HTR-8/SVneo (cell line): ENCODE measurements around the gene THAP5.
A peak's percentile ranks its signal among the peaks of the same experiment; 100 is the strongest.

Source experiments
- DNase-seq: peaks from one replicate; pipeline ENCODE4 v3.0.0; 2011; ENCODE audit warnings: low spot score, mixed read lengths; ENCODE audit not compliant: insufficient read length
- FAIRE-seq: peaks from 2 replicates; lab custom pipeline; 2011; peaks lifted over from hg19 to GRCh38; lab: Jason Lieb, UNC

The THAP5 gene

GRCh38 chr7:108569381-108570145 lies at the start of gene THAP5, which contains the start of gene DNAJB9:
TSS of gene THAP5 (minus strand) at chr7:108569706. CDS start at chr7:108569569, 137 bp downstream.
TSS of gene DNAJB9 (plus strand) at chr7:108569874. CDS start at chr7:108571727, 1,853 bp downstream.
- FAIRE-seq (peak; percentile 67), DNase-seq (peak; percentile 93)

DNA sequence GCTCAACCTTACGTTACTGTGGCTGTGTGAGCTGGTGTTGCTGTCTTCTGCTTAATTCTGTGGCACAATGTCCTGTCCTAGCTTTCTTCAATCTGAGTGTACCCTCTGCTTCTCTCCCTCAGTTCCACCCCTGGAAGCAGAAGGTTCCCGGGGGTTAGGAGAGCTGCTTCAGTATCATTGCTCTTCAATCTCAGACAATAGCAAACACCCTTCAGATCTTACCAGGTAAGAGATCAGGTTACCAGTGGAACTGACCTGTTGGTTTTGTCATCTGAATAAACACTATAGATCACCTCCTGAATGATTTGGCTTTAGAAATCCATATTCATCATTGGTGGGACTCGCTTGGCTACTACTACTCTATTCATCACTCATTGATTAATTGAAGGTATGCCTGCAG lies 48.5 kb upstream of the THAP5 start:
- DNase-seq, result no peak
- no peak for FAIRE-seq

DNA sequence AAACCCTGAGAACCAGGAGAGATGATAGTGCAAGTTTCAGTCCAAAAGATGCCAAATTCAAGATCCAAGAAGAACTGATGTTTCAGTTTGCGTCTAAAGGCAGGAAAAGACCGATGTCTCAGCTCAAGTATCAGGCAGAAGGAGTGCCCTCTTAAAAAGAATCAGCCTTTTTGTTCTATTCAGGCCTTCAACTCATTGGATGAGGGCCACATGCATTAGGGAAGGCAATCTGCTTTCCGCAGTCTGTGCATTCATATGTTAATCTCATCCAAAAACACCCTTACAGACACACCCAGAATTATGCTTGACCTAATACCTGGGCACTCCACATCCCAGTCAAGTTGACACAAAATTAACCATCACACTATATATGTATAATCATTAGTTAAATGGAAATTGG lies 45.4 kb upstream of the THAP5 start:
- no peak for FAIRE-seq
- no peak for DNase-seq

DNA sequence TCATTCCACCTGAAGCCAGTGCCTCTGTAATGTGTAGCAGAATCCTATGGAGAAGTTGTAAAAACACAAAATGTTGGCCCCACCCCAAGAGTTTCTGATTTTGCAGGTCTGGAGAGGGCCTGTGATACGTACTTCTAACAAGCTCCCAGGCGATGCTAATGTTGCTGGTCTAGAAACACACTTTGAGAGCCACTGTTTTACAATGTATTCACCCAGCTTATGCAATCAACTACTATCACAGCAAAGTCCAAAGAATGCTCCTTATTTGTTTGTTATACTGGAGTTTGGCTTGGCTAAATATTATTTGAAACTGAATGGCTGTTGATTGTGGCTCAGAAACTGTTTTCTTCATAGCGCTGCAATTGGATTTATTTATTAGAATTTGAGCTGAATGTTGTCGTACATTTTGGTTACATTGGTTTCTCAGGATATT lies 44.5 kb upstream of the THAP5 start:
- no peak for FAIRE-seq
- no peak for DNase-seq

DNA sequence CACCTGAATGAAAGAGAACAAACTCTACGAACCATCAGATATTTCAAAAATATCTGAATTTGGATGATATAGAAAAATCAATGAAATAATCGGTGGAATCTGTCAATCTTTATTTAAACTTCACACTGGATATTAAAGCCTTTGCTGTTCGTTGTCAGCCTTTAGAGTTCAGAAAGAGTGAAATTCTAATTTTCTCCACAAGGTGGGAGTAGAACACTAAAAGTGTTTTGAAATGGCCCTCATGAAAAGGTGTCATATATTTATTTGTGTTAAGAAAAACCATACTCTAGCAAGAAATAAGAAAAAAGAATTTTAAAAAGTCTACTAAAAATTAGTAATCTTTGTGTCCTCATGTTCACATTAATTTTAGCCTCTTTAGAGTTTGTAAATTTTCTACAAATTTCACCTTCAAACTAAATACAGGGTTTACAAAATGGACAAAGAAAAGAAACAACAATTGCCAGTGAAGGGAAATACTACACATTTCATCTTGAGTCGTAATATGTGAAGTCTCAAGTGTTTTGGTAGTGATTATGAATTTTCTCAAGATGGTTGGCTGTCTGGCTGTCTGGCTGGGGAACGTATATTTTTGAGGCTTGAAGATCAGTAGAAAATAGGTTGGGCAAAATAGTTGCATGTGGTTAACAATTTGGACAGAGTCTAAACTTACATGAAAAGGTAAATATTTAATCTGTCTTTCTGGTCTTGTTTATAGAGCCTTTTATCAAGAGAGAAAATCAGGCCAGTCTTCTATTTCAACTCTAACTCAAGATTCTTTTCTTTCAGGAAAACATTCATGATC lies 43.8 kb upstream of the THAP5 start:
- DNase-seq (peak; percentile 10), FAIRE-seq (no peak)

DNA sequence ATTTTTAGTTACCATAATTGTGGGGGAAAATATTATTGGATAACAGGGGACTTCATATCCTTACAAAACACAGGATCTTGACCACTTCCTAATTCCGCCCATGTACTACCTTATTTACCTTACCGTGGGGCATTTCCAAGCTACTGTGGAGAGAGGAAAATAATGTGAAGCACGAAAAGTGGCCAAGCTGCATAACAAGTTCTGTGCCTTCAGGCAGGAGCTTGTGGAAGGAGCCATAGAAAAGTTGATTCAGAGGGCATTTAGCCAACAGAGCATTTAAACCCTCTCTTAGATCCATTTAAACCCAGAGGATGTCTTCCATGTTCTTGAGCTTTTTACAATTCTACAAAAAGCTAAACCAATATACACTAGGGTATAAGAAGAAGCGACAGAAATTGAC lies 41.8 kb upstream of the THAP5 start:
- DNase-seq (no peak), FAIRE-seq (no peak)

- DNase-seq, result no peak
- FAIRE-seq, result no peak
These were observed 40.1 kb upstream of the THAP5 start for GRCh38 chr7:108609643-108610042.

DNA sequence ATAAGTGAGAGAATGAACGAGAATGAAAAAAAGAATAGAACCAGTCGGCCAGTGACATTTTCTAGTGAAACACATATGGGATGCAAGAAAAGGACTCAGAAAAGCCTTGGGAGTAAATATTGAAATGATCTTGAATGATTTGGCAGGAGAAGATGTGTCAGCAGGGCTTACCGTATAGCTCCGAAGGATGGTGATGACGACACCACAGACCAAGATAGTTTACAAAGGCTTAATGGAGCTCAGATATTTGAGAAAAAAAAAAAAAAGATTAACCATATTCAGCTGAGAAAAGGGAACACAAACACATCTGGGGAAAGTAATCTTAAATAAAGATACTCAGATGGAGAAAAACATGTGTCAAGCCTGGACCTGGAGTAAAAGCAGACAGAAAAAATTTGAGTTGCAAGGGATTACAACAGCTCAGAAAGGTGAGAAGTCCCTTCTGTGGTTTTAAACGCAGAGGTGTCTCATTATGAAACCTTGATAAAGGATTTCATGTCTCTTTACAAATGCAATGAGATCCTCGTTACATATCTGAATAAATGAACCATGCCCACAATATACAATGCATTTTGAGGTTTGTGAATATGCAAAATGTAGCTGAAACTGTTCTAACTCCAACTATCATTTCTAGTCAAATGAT lies 36.2 kb upstream of the THAP5 start:
- FAIRE-seq (no peak), DNase-seq (no peak)

- no peak for DNase-seq
- FAIRE-seq, result no peak
These were observed 35.0 kb upstream of the THAP5 start for GRCh38 chr7:108604307-108605077.

DNA sequence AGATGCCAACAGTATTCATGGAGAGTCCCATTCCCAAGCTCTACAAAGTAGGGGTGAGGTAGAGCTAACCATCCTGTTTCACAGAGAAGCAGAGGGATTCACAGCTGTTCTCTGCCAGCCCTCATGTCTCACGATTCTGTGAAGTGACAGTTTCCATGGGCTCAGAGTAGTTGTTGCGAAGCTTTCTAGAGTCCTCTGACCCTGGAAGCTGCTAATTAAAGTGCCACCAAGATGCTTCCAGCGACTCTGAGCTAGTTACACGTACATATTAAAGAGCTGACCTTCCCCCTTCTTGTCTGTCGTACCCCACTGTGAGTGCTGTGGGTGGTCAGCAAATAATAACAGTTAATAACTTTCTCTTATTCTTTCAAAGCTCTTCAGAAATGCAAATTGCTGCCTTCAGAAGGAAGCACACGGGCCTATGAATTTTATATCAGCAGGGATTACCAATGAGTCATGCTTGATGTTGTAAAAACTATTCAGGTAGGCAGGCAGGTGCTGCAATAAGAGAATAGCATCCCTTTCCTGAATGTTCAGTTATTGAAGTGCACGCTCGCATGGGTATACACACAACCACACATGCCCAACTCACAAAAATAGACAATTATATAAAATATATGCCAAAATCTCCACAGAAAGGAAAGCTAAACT lies 34.3 kb upstream of the THAP5 start:
- DNase-seq (no peak), FAIRE-seq (no peak)

- DNase-seq (no peak), FAIRE-seq (no peak)
These were observed 30.9 kb upstream of the THAP5 start for GRCh38 chr7:108600399-108600798.

DNA sequence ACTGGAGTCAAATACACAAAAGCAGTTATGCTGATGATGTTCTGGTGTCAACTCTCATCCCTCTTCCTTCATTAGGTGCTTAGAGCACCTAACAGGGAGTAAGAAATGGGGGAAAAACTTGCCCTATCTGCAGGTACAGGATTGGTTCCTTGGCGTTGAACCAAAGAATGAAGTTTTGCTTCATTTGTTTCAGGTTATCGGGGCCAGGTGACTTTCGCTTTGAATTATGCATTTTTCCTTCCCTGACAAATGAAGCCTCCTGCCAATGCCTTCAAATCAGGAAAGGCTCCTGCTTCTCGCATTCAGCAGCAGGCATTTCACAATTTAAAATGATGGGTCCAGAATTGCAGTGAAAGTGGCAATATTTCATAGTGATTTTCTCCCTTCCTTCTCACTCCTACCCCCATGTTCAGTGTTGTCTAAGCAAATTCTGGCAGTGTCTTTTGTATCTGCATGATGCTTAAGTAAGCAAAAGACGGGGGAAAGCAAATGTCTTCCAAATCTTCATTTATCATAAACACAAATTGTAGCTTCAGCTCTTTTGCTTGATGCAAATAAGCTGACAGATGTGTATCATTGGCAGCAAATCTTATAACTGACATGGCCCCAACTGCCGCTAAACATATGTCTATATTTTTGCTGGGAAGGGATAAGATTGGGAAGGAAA lies 29.5 kb upstream of the THAP5 start:
- DNase-seq (no peak), FAIRE-seq (no peak)

- FAIRE-seq (no peak), DNase-seq (no peak)
These were observed 28.6 kb upstream of the THAP5 start for GRCh38 chr7:108598153-108598552.

DNA sequence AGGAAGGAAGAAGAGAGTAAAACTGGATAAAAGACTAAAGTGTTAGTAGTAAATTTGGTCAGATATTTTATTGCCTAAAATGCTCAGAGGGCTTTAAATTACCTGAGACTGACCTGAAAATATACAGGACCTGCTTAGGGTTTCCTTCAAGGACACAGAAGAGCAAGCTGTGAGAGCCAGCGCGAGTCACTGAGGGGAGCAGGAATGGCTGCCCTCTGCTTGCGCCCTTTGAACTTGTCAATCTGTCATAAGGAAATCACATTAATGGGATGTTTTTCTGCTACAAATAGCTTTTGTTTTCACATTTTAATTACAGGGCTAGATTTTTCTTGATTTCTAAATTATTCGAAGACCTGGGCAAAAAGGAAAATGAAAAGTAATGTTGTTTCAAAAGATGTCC lies 27.1 kb upstream of the THAP5 start:
- FAIRE-seq, result no peak
- no peak for DNase-seq

DNA sequence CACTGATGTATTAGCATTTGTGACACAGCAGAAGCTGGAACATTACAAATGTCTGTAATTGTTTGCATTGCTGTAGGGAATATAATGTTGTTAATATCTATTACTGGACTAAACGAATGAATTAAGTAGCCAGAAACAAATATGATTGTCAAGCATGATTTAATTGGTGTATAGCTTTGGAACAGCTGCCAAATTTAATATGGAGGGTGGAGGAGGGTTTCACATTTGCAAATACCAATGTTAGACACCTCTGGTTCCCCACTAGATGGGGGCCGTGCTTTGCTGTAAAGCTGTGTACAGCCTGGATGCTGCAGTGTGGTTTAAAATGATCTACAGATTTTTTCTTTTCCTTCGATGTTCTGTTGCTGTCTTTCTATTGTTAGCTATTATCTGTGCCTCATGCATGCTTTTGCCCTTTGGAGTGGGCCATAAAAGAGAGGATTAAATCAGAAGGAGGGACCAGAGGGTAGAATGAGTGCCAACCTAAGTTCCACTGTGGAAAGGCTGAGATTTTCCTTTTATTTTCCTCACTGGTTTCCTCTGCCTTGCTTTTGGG lies 23.2 kb upstream of the THAP5 start:
- FAIRE-seq, result no peak
- no peak for DNase-seq

DNA sequence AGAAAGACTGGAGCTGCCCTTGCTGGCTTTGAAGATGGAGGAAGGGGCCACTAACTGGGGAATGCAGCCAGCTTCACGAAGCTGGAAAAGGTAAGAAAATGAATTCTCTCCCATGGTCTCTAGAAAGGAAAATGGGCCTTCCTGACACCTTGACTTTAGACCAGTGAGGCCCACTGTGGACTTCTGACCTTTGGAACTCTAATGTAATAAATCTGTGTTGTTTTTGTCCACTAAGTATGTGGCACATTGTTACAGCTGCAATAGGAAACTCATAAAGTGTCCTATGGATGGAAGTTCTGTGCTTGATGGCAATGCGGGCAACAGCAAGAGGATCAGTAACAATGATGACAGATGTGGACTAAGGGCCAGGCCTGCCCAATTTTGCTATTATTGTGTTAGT lies 21.1 kb upstream of the THAP5 start:
- DNase-seq (no peak), FAIRE-seq (no peak)

- FAIRE-seq (no peak), DNase-seq (no peak)
These were observed 20.4 kb upstream of the THAP5 start for GRCh38 chr7:108589874-108590273.

GRCh38 chr7:108589199-108589598 lies 19.7 kb upstream of the THAP5 start:
- no peak for DNase-seq
- FAIRE-seq, result no peak

DNA sequence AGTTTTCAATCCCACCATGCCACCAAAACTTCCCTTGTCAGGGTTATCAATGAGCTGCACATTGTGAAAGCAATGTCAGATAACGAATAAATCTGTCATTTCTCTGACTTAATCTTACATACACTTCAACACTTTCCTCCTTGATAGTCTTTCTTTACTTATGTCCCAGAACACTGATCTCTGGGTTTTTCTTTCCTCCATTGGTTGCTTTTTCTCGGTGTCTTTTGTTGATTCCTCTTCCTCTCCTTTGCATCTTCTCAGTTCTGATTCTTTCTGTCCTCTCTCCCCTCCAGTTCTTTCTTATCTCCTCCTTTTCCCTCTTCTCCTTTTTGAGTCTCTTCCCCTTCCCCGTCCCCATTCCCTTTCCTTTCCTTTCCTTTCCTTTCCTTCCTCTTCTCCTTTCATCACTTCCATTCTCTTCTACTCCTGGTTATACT lies 16.8 kb upstream of the THAP5 start:
- FAIRE-seq (no peak), DNase-seq (no peak)
